HPDE6-E6E7 (cell line): ENCODE measurements around the gene MRPL27.

Experiments used
- DNase-seq: peaks from one replicate; pipeline ENCODE4 v3.0.0; 2011; ENCODE audit warnings: missing footprints; ENCODE audit errors: extremely low spot score

The MRPL27 gene

GRCh38 chr17:50386510-50386909 lies 13.5 kb upstream of the MRPL27 start:
- DNase-seq, result no peak

GRCh38 chr17:50382931-50383330 lies 9.9 kb upstream of the MRPL27 start:
- DNase-seq, result no peak

GRCh38 chr17:50381920-50382319 lies 8.9 kb upstream of the MRPL27 start:
- DNase-seq, result no peak

- DNase-seq, result no peak
These were observed 8.4 kb upstream of the MRPL27 start for GRCh38 chr17:50381260-50381815.

GRCh38 chr17:50380369-50381259 lies 7.6 kb upstream of the MRPL27 start:
- no peak for DNase-seq

- no peak for DNase-seq
These were observed 6.6 kb upstream of the MRPL27 start for GRCh38 chr17:50379351-50380132.

- DNase-seq, result no peak
These were observed 3.0 kb upstream of the MRPL27 start for GRCh38 chr17:50375858-50376538.

- no peak for DNase-seq
These were observed 721 bp upstream of the MRPL27 start for GRCh38 chr17:50373705-50374104.

GRCh38 chr17:50372222-50372757 lies 694 bp downstream of the MRPL27 start:
- no peak for DNase-seq

GRCh38 chr17:50371526-50371925 lies 1.5 kb downstream of the MRPL27 start:
- peak; percentile 48 for DNase-seq

GRCh38 chr17:50370052-50370451 lies 2.9 kb downstream of the MRPL27 start:
- no peak for DNase-seq

GRCh38 chr17:50367401-50367800 lies 5.6 kb downstream of the MRPL27 start:
- DNase-seq, result no peak

GRCh38 chr17:50365649-50366393 lies 7.2 kb downstream of the MRPL27 start:
- no peak for DNase-seq

- no peak for DNase-seq
These were observed 7.8 kb downstream of the MRPL27 start for GRCh38 chr17:50365165-50365564.

- DNase-seq, result no peak
These were observed 8.3 kb downstream of the MRPL27 start for GRCh38 chr17:50364715-50365114.

GRCh38 chr17:50364061-50364458 lies 8.9 kb downstream of the MRPL27 start:
- no peak for DNase-seq

- DNase-seq, result no peak
These were observed 9.5 kb downstream of the MRPL27 start for GRCh38 chr17:50363217-50364060.

GRCh38 chr17:50362661-50363060 lies 10.3 kb downstream of the MRPL27 start:
- DNase-seq, result no peak

- peak; percentile 72 for DNase-seq
These were observed 11.2 kb downstream of the MRPL27 start for GRCh38 chr17:50361561-50362480.
